Measurements from ENCODE around the gene PIK3R3.

The PIK3R3 gene

DNA sequence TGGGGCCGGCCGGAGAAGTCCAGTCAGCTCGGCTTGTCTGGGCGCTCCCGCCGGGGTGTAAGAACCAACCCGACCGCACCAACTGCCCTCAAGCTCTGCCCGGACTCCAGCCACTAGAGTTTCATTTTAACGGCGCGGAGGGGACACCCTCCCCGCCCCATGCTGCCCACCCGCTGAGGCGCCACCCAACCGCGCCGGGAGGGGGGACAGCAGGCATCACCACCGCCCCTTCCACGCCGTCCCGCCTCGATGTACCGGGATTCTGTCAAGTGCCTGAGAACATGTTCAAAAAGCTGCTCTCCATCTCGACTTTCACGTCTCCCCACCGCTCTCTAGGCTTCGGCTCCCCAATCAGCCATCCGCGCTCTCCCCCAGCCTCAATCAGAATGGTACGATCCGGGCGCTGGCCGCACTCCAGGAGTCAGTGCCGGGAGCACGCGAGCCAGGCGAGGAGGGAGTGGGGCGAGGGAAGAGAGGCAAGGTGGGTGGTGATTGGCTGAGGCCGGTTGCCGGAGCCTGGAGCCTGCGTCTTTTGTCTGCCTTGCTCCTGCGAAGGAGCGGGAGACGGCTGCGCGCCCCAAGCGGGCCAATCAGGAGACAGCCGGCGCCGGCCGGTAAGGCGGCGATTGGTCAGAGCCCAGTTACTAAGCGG, at the start of gene PIK3R3:
Gene PIK3R3, minus strand, starts transcription at position 101 of the 652 bp plus-strand sequence. CDS start 677 bp downstream, outside the sequence.
- Histone ChIP-seq H3K4me3 (replicated peaks; ENCODE audit: low read depth, low read length) (peak within 1 kb of the TSS; percentile 86), H3K27me3 (replicated peaks; ENCODE audit: control insufficient read depth, insufficient read depth, low read length) (no peaks in the 10 kb centered on the region), H3K36me3 (ENCODE audit: control insufficient read depth, insufficient read depth, low read length) (no peaks in the 10 kb centered on the region; the same call in 1 of the 2 replicates)
- DNase-seq (ENCODE audit: extremely low read depth, insufficient read length), result peak; percentile 97
- no peak for TF ChIP-seq CTCF (IDR thresholded peaks at IDR 0.05; ENCODE audit: insufficient read depth, low read length, poor library complexity, severe bottlenecking)

- no peak for DNase-seq (ENCODE audit: extremely low read depth, insufficient read length)
- H3K27me3 ChIP-seq (replicated peaks; ENCODE audit: control insufficient read depth, insufficient read depth, low read length), result no peaks in the 10 kb centered on the region
- H3K4me3 ChIP-seq (replicated peaks; ENCODE audit: low read depth, low read length), result no peak overlapping the region
- TF ChIP-seq CTCF (IDR thresholded peaks at IDR 0.05; ENCODE audit: insufficient read depth, low read length, poor library complexity, severe bottlenecking), result no peak
- H3K36me3 ChIP-seq (ENCODE audit: control insufficient read depth, insufficient read depth, low read length), result no peaks in the 10 kb centered on the region
These were observed 49.2 kb upstream of the PIK3R3 start for GRCh38 chr1:46181343-46182260.

DNA sequence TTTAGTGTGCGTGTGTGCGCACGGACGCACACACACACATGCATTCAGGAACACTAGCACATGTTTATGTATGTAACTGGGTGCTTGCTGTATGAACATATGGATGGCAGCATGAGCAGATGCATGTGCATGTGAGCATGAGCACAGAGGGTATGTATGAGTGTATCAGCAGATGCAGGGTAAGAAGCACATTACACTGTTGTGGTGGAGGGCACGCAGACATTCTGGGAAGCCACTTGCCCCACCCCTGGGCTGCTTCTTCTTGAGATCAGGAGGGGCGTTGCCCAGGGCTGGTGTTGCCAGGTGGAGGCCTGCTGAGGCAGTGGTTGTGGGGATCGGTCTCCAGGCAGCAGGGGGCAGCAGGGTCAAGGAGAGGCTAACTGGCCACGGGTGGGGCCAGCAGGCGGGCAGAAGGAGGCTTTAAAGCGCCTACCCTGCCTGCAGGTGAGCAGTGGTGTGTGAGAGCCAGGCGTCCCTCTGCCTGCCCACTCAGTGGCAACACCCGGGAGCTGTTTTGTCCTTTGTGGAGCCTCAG, 47.7 kb upstream of the PIK3R3 start:
- no peaks in the 10 kb centered on the region for H3K27me3 ChIP-seq (replicated peaks; ENCODE audit: control insufficient read depth, insufficient read depth, low read length)
- DNase-seq (ENCODE audit: extremely low read depth, insufficient read length), result no peak

GRCh38 chr1:46179138-46180081, 47.0 kb upstream of the PIK3R3 start:
- TF ChIP-seq CTCF (IDR thresholded peaks at IDR 0.05; ENCODE audit: insufficient read depth, low read length, poor library complexity, severe bottlenecking), result peak; percentile 90
- no peaks in the 10 kb centered on the region for H3K27me3 ChIP-seq (replicated peaks; ENCODE audit: control insufficient read depth, insufficient read depth, low read length)
- no peak for DNase-seq (ENCODE audit: extremely low read depth, insufficient read length)
- H3K4me3 ChIP-seq (replicated peaks; ENCODE audit: low read depth, low read length), result no peak overlapping the region
- H3K36me3 ChIP-seq (ENCODE audit: control insufficient read depth, insufficient read depth, low read length), result no peaks in the 10 kb centered on the region

More for the DNA sequence above, 47.7 kb upstream of the PIK3R3 start:
- Histone ChIP-seq H3K36me3 (ENCODE audit: control insufficient read depth, insufficient read depth, low read length) (no peaks in the 10 kb centered on the region), H3K4me3 (replicated peaks; ENCODE audit: low read depth, low read length) (no peak overlapping the region)
- peak; percentile 41 for TF ChIP-seq CTCF (IDR thresholded peaks at IDR 0.05; ENCODE audit: insufficient read depth, low read length, poor library complexity, severe bottlenecking)

- no peak for TF ChIP-seq CTCF (IDR thresholded peaks at IDR 0.05; ENCODE audit: insufficient read depth, low read length, poor library complexity, severe bottlenecking)
- DNase-seq (ENCODE audit: extremely low read depth, insufficient read length), result no peak
These were observed 43.9 kb upstream of the PIK3R3 start, which contains the start of gene P3R3URF for GRCh38 chr1:46176211-46176865. P3R3URF (minus strand) TSS chr1:46176488; CDS start chr1:46176471, 17 bp downstream.

More at GRCh38 chr1:46176211-46176865, 43.9 kb upstream of the PIK3R3 start, which contains the start of gene P3R3URF:
- no peak within 1 kb of the TSS for H3K4me3 ChIP-seq (replicated peaks; ENCODE audit: low read depth, low read length)
- no peaks in the 10 kb centered on the region for H3K36me3 ChIP-seq (ENCODE audit: control insufficient read depth, insufficient read depth, low read length)
- H3K27me3 ChIP-seq (replicated peaks; ENCODE audit: control insufficient read depth, insufficient read depth, low read length), result no peaks in the 10 kb centered on the region
